IPS-NIHi7 (cell line): ENCODE data around the gene INHBB.
A peak's percentile ranks its signal among the peaks of the same experiment; 100 is the strongest.

ENCODE experiments used
- DNase-seq: peaks from one replicate; pipeline ENCODE4 v3.0.0; 2012; ENCODE audit warnings: mixed read lengths; ENCODE audit errors: extremely low spot score

The INHBB gene

GRCh38 chr2:120355780-120356266 is 9.9 kb downstream of the INHBB start:
- no peak for DNase-seq

- DNase-seq: no peak
Observed at GRCh38 chr2:120357768-120358167, 11.8 kb downstream of the INHBB start.

GRCh38 chr2:120358734-120359465 is 13.0 kb downstream of the INHBB start:
- no peak for DNase-seq

GRCh38 chr2:120360307-120360855 is 14.4 kb downstream of the INHBB start:
- DNase-seq: no peak

GRCh38 chr2:120362926-120363325 is 17.0 kb downstream of the INHBB start:
- no peak for DNase-seq

- DNase-seq: no peak
Observed at GRCh38 chr2:120365236-120365793, 19.4 kb downstream of the INHBB start.

- no peak for DNase-seq
Observed at GRCh38 chr2:120366698-120367097, 20.8 kb downstream of the INHBB start.

- DNase-seq: no peak
Observed at GRCh38 chr2:120367221-120367620, 21.3 kb downstream of the INHBB start.

- no peak for DNase-seq
Observed at GRCh38 chr2:120367649-120368048, 21.7 kb downstream of the INHBB start.

GRCh38 chr2:120368086-120368485 is 22.1 kb downstream of the INHBB start:
- DNase-seq: no peak

- DNase-seq: no peak
Observed at GRCh38 chr2:120369250-120369649, 23.3 kb downstream of the INHBB start.

GRCh38 chr2:120371969-120372625 is 26.2 kb downstream of the INHBB start:
- peak; percentile 37 for DNase-seq

GRCh38 chr2:120372816-120373215 is 26.9 kb downstream of the INHBB start:
- no peak for DNase-seq

- DNase-seq: peak; percentile 88
Observed at GRCh38 chr2:120373424-120373823, 27.5 kb downstream of the INHBB start.

GRCh38 chr2:120374821-120375220 is 28.9 kb downstream of the INHBB start:
- DNase-seq: no peak

GRCh38 chr2:120375251-120376020 is 29.5 kb downstream of the INHBB start:
- no peak for DNase-seq

- no peak for DNase-seq
Observed at GRCh38 chr2:120376101-120376500, 30.2 kb downstream of the INHBB start.

GRCh38 chr2:120376679-120377640 is 31.0 kb downstream of the INHBB start:
- DNase-seq: no peak

GRCh38 chr2:120378605-120379004 is 32.7 kb downstream of the INHBB start:
- no peak for DNase-seq
